Femur (tissue), 1 donor: Measurements from ENCODE around the gene TTC28.
A peak's percentile ranks its signal among the peaks of the same experiment; 100 is the strongest.
"Not testable (repeated sequence)": the region's sequence is repeated elsewhere in the genome, so short reads cannot be mapped to it uniquely, and the experiment has no call there.

Source experiments
- DNase-seq: peaks from one replicate; pipeline ENCODE4 v3.0.0-alpha.2; 2017

The TTC28 gene

DNA sequence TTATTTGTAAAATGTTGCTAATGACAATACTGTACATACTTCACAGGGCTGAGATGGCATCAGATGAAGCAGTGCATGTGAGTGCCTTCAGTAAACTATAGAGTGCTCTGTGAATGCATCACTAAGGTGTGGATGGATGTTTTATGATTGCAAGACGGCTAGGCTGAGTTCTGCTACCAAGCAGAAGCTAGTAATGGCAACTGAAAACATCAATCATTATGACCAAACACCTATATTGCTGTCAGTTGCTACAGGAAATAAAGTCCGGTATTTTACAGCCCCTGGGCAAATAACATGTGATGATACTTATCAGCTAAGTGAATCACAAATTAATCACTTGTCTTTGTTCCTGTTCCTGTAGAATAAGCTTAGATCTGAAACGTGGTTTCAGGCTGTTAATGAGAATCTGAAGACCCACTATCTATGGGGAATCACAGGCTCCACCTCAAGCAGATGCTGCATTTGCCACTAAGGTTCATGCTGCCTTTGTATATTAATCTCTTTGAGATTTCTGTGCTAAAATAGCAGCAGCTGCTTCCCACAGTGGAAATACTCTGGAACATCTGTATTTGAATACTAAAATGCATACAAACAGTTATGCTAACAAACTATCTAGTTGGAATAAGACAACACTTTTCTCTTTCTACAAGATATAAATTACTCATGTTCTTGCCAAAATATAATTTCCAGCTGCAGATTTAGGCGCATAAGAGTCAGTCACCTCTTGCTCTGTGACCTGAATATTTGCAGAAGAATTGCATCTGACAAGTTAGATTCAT, 506.6 kb downstream of the TTC28 start:
- DNase-seq: no peak

- DNase-seq: no peak
Measured at GRCh38 chr22:28171712-28172111, 507.9 kb downstream of the TTC28 start.

GRCh38 chr22:28171115-28171514, 508.5 kb downstream of the TTC28 start:
- no peak for DNase-seq

GRCh38 chr22:28169314-28169713, 510.3 kb downstream of the TTC28 start:
- DNase-seq: not testable (repeated sequence)

DNA sequence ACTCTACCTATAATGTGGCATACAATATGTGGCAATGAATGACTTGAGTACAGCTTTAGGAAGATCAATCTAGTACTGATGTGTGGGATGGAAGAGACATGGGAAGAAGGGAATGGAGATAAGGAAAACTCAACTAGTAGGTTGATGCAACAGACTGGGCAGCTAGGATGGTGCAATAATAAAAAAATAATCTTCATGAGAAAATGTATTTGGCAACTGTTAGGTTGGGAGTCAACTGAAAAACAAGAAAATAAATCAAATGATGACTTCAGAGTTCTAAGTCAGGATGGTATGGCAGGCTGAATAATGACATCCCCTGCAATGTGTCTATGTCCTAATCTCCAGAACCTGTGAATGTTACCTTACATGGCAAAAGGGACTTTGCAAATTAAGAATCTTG, 523.8 kb downstream of the TTC28 start:
- DNase-seq: no peak

DNA sequence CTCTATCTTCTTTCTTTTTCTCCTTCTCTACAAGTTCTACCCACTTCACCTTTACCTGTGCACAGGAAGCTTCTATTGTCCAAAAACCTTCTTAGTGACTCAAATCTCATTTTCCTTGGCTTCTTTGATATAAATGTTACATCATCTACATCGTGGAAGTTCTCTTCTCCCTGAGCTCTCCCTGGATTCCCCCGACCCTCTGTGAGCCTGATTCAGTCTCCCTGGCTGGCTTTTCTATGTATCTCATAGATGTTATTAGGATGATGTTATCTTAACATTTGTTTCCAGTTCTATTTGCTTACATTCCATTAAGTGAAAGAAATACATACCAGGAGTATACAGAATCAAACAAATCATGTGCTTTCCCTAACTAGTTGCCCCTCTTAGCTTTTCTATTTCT, 524.8 kb downstream of the TTC28 start:
- no peak for DNase-seq

DNA sequence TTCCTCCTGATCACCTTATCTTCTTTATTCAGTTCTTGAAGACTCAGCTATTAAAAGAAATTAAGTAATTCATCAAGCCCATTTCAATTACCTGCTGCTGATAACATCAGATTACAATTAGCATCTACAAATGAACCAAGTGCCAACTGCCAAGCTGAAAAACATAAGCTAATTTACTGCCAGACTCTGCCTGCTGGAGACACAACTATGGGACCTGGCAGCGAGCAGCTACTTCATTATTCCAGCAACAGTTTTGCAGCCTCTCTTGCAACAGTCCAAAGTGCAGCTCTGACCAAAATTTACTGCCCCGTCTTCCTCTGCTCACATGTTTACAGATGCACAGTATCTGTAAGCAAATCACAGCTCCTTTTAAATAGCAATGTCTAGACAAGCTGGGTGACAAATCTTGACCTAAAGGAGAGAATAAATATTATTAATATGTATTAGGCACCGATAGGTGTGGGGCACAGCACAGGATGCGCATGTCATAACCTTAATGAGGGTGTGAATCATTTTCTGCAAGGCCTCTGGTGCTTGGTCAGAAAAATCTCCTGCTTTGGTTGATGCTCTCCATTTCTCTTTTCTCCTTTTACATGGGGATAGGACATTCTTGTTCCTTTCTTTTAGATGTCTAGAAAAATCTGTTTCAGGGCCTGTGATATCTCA, 528.4 kb downstream of the TTC28 start:
- DNase-seq: no peak

GRCh38 chr22:28148816-28149465, 530.7 kb downstream of the TTC28 start:
- no peak for DNase-seq

DNA sequence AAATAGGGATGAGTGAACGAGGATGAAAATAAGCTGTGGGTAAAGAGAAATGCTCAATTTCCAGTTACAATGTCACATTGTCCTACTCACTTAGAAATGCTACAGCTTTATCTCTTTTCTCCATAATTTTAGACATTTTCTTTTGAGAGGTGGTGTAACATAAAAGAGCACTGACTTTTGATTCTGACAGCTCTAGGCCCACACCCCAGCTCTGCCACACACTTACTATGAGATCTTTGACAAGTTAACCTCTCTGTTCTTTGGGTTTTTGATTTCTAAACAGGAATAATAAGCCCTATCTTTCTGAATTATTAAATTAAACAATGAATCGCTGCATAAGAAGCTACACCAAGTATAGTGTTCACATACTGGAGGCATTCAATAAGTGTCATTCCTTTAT, 532.2 kb downstream of the TTC28 start:
- no peak for DNase-seq

DNA sequence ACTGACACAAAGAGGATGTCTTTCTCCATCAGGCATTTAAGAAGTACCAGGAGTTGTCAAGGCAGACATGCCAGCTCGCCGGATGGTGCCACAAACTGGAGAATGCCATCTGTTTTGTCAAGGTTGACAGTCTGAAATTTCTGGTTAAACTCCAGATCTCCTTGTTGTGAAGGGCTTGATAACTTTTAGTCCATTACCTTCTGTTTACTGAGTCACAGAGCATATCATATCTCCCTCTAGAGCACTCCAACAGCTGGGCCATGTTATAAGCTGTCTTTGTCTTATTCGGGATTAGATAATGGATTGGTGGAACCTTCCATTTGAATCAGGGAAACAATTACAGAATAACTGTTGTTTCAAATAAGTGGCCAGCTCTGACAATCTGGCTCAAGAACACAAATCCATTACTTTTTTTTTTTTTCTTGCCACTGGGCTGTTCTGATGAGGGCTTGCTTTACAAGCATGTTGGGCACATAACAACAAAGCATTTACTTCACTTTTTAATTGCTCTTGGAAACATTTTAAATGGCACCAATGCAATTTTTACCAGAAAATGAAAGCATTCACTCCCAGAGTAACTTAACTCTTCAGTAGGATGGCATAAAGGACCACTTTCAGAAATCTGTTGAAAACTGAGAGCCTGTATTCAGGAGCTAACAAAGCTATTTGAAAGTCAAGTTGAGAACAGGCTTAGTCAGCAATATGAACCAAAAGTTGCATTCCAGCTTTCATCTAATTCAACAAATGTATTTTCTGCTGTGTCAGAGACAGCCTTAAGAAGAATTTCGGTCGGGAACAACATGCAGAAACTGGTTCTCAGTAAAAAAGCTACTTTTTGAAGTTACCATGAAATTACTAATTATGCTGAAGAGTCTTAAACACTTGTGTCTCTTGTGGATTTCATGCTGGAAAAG, 533.0 kb downstream of the TTC28 start:
- no peak for DNase-seq

GRCh38 chr22:28143961-28144745, 535.5 kb downstream of the TTC28 start:
- DNase-seq: no peak

- DNase-seq: no peak
Measured at GRCh38 chr22:28143241-28143865, 536.3 kb downstream of the TTC28 start.

GRCh38 chr22:28142361-28142961, 537.2 kb downstream of the TTC28 start:
- DNase-seq: peak; percentile 25

DNA sequence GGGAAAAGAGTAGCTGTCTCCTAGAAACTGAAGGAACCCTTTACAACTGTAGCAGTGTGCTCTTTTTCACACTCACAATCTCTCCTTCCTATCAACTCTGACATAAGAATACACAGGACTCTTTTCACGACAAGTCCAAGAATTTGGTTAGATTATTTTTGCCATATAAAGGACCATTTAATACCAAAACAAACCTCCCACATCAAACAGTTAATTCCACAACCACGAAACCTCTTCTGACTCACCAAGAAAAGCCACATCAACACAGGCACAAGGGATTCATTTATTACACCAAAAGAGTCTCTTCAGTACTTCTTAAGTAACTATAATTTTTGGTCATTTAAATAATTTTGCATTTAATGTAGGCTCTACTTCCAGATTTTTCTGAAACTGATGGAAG, 538.0 kb downstream of the TTC28 start:
- no peak for DNase-seq

- DNase-seq: no peak
Measured at GRCh38 chr22:28139961-28140360, 539.7 kb downstream of the TTC28 start.

DNA sequence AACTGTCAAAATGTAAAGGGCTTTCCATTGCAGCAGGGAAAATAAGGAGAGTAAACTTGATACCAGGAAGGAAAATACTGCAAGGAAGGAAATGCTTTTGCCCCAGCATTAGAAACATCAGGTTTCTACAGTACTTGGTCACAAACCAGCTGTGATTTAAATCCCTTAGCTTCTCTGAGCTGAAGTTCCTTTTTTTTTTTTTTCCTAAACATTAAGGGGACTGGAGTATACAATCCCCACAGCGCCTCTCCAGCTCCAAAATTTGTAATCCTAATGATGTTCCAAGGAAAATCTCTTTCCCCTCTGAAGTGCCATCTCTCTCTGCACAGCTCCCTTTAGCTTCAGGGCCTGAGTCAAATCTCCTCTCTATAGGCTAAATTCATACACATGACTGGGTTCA, 540.1 kb downstream of the TTC28 start:
- no peak for DNase-seq

GRCh38 chr22:28137036-28137435, 542.6 kb downstream of the TTC28 start:
- no peak for DNase-seq

- no peak for DNase-seq
Measured at GRCh38 chr22:28132466-28132865, 547.2 kb downstream of the TTC28 start.

- DNase-seq: no peak
Measured at GRCh38 chr22:28129319-28129962, 550.2 kb downstream of the TTC28 start.

GRCh38 chr22:28128827-28129226, 550.8 kb downstream of the TTC28 start:
- DNase-seq: no peak

GRCh38 chr22:28125799-28126198, 553.8 kb downstream of the TTC28 start:
- no peak for DNase-seq
